GM19351 (cell line): ENCODE measurements around the gene ITPKB.
"Not testable (repeated sequence)": the region's sequence is repeated elsewhere in the genome, so short reads cannot be mapped to it uniquely, and the experiment has no call there.

Experiments used
- ATAC-seq: cut with Tn5 transposase; IDR thresholded peaks from one replicate; pipeline ENCODE4 v1.9.1; 2021; ENCODE audit warnings: mild to moderate bottlenecking, moderate library complexity; ENCODE audit not compliant: unreplicated experiment

ITPKB gene

DNA sequence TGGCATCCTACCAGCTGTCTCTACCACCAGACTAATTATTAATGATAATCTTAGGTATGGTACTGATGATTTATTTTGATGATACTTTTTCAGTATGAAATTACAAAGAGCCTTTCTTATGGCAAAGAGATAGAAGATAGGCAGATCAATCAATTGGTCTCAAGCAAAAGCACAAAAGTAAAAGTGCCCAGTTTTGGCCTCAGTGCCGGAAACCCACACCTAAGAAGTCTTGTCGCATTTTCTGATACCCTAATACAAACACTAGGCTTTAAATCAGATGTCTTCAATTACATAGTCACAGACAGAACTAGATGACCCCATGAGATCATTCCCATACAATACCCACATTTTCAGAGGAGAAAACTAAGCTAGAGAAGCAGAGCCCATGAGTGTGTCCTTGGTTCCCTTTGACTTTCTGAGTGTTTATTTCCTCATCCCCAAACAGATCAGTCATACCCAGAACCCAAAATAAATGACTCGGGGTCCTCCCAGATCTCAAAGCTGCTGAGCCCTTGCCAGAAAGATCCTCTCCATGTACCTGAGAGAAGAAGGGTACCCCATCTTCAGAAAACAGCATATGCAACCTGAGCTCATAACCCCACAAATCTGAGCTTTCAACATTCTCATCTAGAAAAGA lies 7.7 kb downstream of the ITPKB start:
- ATAC-seq = no peak

DNA sequence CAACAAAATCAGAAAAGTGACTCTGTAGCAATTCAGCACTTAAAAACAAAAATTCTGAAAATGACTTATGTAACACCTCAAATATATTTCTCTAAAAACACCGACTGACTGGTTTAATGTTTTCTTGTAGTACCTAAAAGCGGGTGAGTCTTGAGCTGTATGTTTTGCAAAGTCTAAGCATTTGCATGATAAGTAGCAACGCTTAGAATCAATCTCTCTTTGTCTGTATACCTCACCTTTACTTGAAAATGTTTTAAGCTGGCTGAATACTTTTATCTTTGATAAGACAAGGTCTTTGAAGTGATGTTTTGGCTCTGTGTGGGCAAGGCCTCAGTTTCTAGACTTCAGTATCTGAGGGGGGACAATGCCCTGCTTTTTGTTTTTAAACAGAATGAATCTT lies 8.2 kb downstream of the ITPKB start:
- no peak for ATAC-seq

- ATAC-seq = no peak
Observed at GRCh38 chr1:226730071-226730470, 9.0 kb downstream of the ITPKB start.

DNA sequence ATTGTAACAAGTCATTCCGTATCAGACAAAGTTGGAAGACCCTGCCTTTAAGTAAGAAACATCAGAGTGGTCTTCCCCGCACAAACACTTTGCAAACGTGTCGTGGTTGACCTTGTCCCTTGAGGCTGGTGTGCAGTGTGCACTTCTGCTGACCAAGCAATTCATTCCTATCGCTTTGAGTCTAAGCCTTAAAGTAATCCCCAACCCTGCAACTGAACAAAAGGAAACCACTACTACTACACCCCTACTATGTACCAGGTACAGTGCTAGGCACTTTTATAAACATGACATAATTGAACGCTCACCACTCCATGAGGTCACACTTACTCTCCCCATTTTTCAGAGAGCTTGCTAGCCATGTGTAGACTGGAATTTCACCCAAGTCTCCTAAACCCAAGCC lies 10.6 kb downstream of the ITPKB start:
- no peak for ATAC-seq

DNA sequence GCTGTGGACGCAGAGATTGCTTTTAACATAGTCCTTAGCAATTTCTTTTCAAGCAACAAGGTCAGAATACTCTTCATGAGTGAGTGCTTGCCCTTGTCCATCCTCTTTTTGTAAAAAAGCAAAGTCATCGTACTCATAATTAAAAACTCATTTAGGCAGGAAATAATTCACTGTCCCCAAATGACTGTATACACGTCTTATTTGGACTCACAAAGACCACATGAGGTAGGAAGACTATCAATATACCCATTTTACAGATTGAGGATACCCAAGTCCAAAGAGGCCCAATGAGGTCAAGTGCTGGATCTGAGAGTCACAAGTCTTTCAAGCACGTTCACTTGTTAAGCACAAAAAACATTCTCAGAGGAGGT lies 13.2 kb downstream of the ITPKB start:
- ATAC-seq = no peak

DNA sequence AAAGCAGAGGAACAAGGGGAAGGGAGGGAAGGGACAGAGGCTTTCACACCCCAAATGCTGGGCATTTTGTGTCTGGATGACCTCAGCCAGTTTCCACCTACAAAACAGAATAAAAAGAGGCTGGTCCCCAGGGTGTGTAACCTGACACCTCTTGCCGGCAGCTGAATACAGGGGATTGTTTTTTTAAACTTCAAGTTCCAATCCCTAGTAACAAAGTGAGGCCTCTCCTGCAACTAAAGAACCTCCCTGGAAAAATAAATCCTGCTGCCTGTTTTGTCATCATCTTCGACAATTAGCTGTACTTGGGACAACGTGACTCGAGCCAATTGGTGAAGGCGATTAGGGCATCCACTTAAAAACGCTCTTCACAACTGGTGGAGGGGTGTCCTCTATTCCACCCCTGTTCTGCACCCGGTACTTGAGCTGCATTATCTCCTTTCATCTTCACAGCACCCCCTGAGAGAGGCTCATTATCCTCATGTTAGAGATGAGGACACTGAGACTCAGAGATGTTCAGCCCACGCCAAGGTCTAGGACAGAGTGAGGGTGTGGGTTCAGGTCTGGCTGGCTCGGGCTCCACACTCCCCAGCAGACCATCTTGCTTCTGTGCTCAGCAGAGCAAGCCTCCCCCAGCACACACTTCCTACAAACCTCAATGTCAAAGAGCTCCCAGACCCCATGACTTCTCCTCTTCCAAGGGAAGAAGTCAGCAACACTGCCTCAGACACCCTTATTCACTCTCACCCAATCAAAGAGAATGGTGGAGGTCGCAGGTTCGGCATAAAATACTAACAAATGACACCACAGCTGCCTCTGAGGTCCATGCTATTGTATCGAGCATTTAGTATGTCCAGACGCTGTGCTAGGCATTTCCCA lies 15.2 kb downstream of the ITPKB start:
- ATAC-seq = peak; percentile 42

GRCh38 chr1:226722901-226723656 lies 16.0 kb downstream of the ITPKB start:
- ATAC-seq = no peak

DNA sequence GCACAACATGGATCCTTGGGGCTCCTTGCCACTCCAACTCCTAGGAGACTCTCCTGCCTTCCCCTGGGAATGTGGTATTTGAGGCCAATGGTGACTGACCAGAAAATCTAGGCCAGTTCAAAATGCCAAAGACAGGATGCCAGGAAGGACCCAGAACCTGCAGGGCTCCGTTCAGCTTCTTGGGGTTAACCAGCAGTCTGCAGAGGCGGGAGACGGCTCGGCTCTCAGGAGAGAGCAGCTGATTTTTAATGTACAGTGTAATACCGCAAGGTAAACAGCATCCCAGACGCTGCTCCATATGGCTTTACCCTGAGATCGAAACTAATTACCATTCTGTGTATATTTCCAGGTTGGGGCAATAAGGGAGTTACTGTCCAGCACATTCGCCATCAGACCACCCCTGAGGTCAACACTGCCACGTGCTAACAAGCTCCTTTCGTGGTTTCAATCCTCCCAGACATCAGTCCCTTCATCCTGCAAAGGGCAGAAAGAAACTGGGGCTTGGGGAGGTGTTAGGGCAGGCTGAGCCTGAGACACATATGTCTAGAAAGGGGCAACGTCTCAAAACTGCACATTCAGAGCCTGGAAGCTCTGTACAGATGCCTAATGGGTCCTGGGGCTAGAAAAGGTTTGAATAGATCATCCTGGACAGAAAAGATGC lies 16.7 kb downstream of the ITPKB start:
- no peak for ATAC-seq

DNA sequence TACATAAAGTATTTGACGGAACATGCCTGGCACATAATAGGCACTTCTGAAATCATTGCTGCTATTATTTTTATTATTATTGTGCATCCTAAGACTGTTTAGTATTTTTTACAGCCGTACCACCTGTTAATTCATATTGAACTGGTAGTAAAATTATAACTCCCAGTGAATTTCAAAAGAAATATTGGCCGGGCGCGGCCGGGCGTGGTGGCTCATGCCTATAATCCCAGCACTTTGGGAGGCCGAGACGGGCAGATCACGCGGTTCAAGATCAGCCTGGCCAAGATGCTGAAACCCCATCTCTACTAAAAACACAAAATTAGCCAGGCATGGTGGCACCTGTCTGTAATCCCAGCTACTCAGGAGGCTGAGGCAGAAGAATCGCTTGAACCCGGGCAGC lies 18.5 kb downstream of the ITPKB start:
- not testable (repeated sequence) for ATAC-seq

DNA sequence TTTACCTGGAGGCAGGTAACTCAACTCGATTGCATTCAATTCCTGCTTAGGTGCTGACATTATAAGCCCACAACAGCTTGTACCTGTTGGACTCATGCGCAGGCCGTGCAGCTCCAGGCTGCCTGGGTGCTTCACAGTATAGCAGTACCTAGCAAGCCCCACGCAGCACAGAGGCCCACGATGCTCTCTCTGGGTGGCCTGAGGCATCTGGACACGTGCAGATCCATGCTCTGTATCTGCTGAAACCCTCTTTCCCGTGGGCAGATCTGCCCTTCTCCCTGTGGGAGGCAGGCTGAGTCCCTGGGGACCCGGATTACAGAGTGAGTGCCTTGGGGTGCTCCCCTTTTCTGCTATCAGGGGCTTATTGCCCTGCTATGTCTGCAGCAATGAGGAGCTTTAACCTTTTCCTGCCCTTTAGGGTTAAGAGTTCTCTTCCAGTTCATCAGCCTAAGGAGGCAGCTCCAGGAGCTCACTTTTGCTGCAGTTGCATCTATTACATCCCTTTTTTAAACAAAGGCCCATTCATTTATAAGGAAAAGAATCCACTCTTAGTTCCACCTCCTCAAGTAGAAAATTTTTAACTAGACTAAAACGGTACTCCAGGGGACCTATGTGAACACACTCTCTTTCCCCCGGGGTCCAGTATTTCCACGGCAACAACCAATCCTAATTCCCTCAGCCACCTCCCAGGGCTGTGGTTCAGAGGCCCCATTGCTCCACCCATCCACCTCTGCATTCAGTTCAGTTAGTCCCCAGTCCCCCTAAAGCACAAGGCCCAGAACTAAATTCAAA lies 19.3 kb downstream of the ITPKB start:
- ATAC-seq = no peak

GRCh38 chr1:226717256-226717909 lies 21.7 kb downstream of the ITPKB start:
- ATAC-seq = no peak

- ATAC-seq = no peak
Observed at GRCh38 chr1:226716577-226716976, 22.5 kb downstream of the ITPKB start.

DNA sequence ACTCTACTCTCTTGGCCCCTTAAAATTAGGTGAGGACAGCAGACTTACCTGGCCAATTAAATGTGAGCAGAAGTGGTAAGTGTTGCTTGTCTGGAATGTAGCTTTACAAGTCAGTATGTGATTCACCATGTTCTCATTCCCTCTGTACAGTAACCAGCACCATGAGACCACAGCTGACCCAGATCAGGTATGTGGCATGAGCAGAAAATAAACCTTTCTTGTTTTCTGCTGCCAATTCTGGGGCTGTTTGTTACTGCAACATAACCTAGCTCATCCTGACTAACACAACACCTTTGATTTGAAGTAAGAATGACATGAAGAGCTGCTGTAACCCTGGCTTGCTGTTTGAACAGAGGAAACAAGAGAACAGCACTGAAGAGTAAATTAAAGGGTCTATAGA lies 24.9 kb downstream of the ITPKB start:
- no peak for ATAC-seq

GRCh38 chr1:226712742-226713419 lies 26.2 kb downstream of the ITPKB start:
- ATAC-seq = peak; percentile 17

GRCh38 chr1:226711976-226712741 lies 26.9 kb downstream of the ITPKB start:
- peak; percentile 93 for ATAC-seq

DNA sequence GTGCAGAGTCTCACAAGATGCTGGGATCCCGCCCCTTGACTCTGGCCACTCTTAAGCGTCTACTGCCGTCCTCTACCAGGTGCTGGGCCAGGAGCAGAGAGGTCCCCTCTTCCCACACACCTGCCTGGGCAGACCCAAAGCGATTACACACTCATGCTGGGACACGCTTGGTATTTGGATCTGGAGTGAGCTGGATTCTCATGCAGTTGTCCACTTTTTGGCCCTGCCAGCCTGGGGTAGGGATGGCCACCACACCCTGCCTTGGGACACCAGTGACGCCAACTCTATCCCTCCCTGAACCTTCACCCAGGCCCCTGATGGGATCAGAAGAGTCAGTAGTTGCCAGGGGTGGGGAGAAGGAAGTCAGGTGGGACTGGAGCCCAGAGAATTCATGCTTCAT lies 28.6 kb downstream of the ITPKB start:
- no peak for ATAC-seq

DNA sequence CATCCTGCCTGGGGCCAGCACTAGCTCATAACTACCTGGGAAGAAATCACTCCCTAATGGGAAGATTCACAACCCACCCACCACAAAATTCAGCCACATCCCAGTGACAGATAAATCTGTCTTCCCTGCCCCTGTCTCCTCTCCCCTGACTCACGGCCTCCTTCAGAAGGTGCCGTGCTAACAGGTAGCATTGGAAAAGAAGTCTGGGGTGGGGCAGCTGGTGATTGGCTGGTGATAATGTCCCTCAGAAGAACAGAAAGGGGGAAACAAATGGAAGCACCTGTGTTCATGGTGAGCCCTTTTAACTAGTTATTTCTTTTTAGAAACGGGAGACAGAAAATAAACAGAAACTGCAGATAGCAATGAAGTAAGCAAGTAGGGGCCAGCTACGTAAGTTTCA lies 29.1 kb downstream of the ITPKB start:
- ATAC-seq = no peak

- ATAC-seq = no peak
Observed at GRCh38 chr1:226708967-226709396, 30.1 kb downstream of the ITPKB start.
